K562 (cell line): ENCODE measurements around the gene MAP3K12. TPM values are rescaled to one million over a fixed set of nuclear protein-coding genes. Genes with fewer than 3 reads are reported as not detected.

Source experiments
- BRF1 ChIP-seq: IDR thresholded peaks from 3 replicates; pipeline ENCODE4 v1.6.1; 2011; ENCODE audit warnings: borderline replicate concordance, mild to moderate bottlenecking; ENCODE audit not compliant: insufficient read length; ENCODE audit errors: extremely low read depth
- E2F1 ChIP-seq: sonication (generic); formaldehyde crosslinking; IDR thresholded peaks from 2 replicates; pipeline ENCODE4 v1.8.1; 2023; ENCODE audit warnings: mild to moderate bottlenecking, missing genetic modification reagents, moderate library complexity
- EGR1 ChIP-seq: fragments of 450-650 bp; conservative IDR thresholded peaks from 2 replicates; pipeline ENCODE4 v1.6.1; 2017; ENCODE audit warnings: mild to moderate bottlenecking
- GATAD2A ChIP-seq: fragments of 450-650 bp; IDR thresholded peaks from 2 replicates; pipeline ENCODE4 v1.6.1; 2017
- JUN ChIP-seq, 2 experiments: sonication (generic) in 1 of 2; formaldehyde crosslinking in 1 of 2; IDR thresholded peaks; 2 replicates each; pipeline versions ENCODE4 v1.6.1 to v1.8.0; 2012 to 2022; ENCODE audit warnings: borderline replicate concordance in 2 of 2, mild to moderate bottlenecking in 2 of 2, improper control_type of control experiment in 1 of 2, low read depth in 1 of 2, low read length in 1 of 2, missing genetic modification reagents in 1 of 2
- MAFK ChIP-seq: IDR thresholded peaks from 2 replicates; pipeline ENCODE4 v1.6.1; 2011; ENCODE audit warnings: low read length, improper control_type of control experiment
- MEF2D ChIP-seq: conservative IDR thresholded peaks from 2 replicates; pipeline ENCODE4 v1.6.1; 2016; ENCODE audit warnings: low read depth, missing genetic modification characterization, missing compliant biosample characterization
- MTA1 ChIP-seq: fragments of 450-650 bp; IDR thresholded peaks from 2 replicates; pipeline ENCODE4 v1.6.1; 2017; ENCODE audit warnings: borderline replicate concordance
- NONO ChIP-seq, 2 experiments: fragments of 200-400 bp in 1 of 2; fragments of 450-650 bp in 1 of 2; formaldehyde crosslinking in 1 of 2; IDR thresholded peaks; 2 replicates each; pipeline ENCODE4 v1.6.1; 2017; ENCODE audit warnings: low read depth in 2 of 2, mild to moderate bottlenecking in 2 of 2, moderate library complexity in 2 of 2, low read length in 1 of 2
- PHTF2 ChIP-seq: fragments of 250-450 bp; sonication (Bioruptor Pico); IDR thresholded peaks from 2 replicates; pipeline ENCODE4 v1.5.0; 2021; ENCODE audit warnings: mild to moderate bottlenecking
- PML ChIP-seq: IDR thresholded peaks from 2 replicates; pipeline ENCODE4 v1.6.1; 2012; ENCODE audit warnings: low read length, inconsistent platforms
- RBM22 ChIP-seq: fragments of 200-400 bp; formaldehyde crosslinking; IDR thresholded peaks from 2 replicates; pipeline ENCODE4 v1.6.1; 2018; ENCODE audit warnings: low read length, low read depth; ENCODE audit not compliant: poor library complexity, severe bottlenecking
- ZBTB11 ChIP-seq, 3 experiments: fragments of 200-800 bp in 1 of 3; fragments of 250-450 bp in 1 of 3; fragments of 450-650 bp in 1 of 3; sonication (Bioruptor Pico) in 1 of 3; sonication (Bioruptor generic) in 1 of 3; formaldehyde crosslinking in 1 of 3; IDR thresholded peaks; 2 replicates each; pipeline versions ENCODE4 v1.6.1 to v1.8.0; 2016 to 2022; ENCODE audit warnings: mild to moderate bottlenecking in 2 of 3, missing genetic modification characterization in 2 of 3, missing compliant biosample characterization in 1 of 3, moderate library complexity in 1 of 3
- ZNF140 ChIP-seq: fragments of 250-450 bp; sonication (Bioruptor Pico); IDR thresholded peaks from 2 replicates; pipeline ENCODE4 v1.8.0; 2021; ENCODE audit warnings: moderate library complexity, mild to moderate bottlenecking, inconsistent platforms
- ZNF277 ChIP-seq: fragments of 250-450 bp; sonication (Bioruptor Pico); IDR thresholded peaks from 2 replicates; pipeline ENCODE4 v1.8.0; 2022; ENCODE audit warnings: inconsistent platforms, mild to moderate bottlenecking, moderate library complexity, borderline replicate concordance
- polyA plus RNA-seq, 8 experiments: library from polyadenylated mRNA; depleted of rRNA in 4 of 8; stranded (reverse) in 5 of 8; unstranded in 3 of 8; fragments of >200 nt; fragmentation: Nextera tagmentation in 2 of 8; fragmentation: Illumina TruSeq in 1 of 8; extraction: Ambion mirVana in 2 of 8; extraction: Trizol in 1 of 8; gene quantifications; 2 replicates each; pipeline versions ENCODE4 v1.2.1 to v1.2.3, GENCODE V29; 2011 to 2014; ENCODE audit warnings: inconsistent platforms in 1 of 8, missing spikeins in 1 of 8
- total RNA-seq, 7 experiments: library from RNA; depleted of rRNA in 6 of 7; stranded (reverse); fragments of >200 nt in 6 of 7; fragmentation: Illumina TruSeq in 2 of 7; extraction: Trizol in 2 of 7; gene quantifications; 2 replicates each; pipeline versions ENCODE4 v1.2.1 to v1.2.3, GENCODE V29; 2011 to 2021; ENCODE audit warnings: low replicate concordance in 1 of 7
- TF ChIP-seq, protein P1 (sequence below): fragments of 250-450 bp; sonication (Bioruptor Pico); IDR thresholded peaks from 2 replicates; pipeline ENCODE4 v1.9.0; 2021; ENCODE audit warnings: mild to moderate bottlenecking, inconsistent platforms
- TF ChIP-seq, protein P2 (sequence below): IDR thresholded peaks from 2 replicates; pipeline ENCODE4 v1.6.1; 2014; ENCODE audit warnings: antibody characterized with exemption

MAP3K12 gene
- total and polyA plus RNA-seq, 9 of the 15 experiments (the other 6 are each of a cell fraction or from before 2014, with no cell fraction given): 0.10 to 2.4 (median 1.6) TPM

GRCh38 chr12:53451661-53452158 is 47.5 kb downstream of the MAP3K12 start, which contains the start of gene PCBP2 (continued):
- TF ChIP-seq, protein P1, sequence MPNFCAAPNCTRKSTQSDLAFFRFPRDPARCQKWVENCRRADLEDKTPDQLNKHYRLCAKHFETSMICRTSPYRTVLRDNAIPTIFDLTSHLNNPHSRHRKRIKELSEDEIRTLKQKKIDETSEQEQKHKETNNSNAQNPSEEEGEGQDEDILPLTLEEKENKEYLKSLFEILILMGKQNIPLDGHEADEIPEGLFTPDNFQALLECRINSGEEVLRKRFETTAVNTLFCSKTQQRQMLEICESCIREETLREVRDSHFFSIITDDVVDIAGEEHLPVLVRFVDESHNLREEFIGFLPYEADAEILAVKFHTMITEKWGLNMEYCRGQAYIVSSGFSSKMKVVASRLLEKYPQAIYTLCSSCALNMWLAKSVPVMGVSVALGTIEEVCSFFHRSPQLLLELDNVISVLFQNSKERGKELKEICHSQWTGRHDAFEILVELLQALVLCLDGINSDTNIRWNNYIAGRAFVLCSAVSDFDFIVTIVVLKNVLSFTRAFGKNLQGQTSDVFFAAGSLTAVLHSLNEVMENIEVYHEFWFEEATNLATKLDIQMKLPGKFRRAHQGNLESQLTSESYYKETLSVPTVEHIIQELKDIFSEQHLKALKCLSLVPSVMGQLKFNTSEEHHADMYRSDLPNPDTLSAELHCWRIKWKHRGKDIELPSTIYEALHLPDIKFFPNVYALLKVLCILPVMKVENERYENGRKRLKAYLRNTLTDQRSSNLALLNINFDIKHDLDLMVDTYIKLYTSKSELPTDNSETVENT (CRISPR knock-in tag): peak; percentile 100
- peak; percentile 94 for TF ChIP-seq EGR1
- TF ChIP-seq NONO (IDR thresholded peaks at IDR 0.05; ENCODE audit: low read depth in 2 of 2, low read length in 1 of 2): peak in 1 of 2 experiments; percentile 49; a peak in 1 of 4 replicates
- TF ChIP-seq, protein P2, sequence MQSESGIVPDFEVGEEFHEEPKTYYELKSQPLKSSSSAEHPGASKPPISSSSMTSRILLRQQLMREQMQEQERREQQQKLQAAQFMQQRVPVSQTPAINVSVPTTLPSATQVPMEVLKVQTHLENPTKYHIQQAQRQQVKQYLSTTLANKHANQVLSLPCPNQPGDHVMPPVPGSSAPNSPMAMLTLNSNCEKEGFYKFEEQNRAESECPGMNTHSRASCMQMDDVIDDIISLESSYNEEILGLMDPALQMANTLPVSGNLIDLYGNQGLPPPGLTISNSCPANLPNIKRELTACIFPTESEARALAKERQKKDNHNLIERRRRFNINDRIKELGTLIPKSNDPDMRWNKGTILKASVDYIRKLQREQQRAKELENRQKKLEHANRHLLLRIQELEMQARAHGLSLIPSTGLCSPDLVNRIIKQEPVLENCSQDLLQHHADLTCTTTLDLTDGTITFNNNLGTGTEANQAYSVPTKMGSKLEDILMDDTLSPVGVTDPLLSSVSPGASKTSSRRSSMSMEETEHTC: no peak
- TF ChIP-seq MEF2D (tag): peak; percentile 54; the same call in 1 of the 2 replicates
- peak; percentile 35 to 92 (median 84); a peak in 5 of 6 replicates for TF ChIP-seq ZBTB11 (CRISPR knock-in tag; IDR thresholded peaks at IDR 0.05)
- TF ChIP-seq BRF1: no peak
- peak; percentile 39; the same call in 1 of the 2 replicates for TF ChIP-seq MTA1
- peak; percentile 43; the same call in 1 of the 2 replicates for TF ChIP-seq MAFK
- no peak for TF ChIP-seq ZNF140 (CRISPR knock-in tag)
- peak; percentile 27; the same call in 1 of the 2 replicates for TF ChIP-seq E2F1 (CRISPR knock-in tag)
- TF ChIP-seq PML: peak; percentile 38; the same call in 1 of the 2 replicates
- TF ChIP-seq GATAD2A: 0 out of 2 replicates have a peak, but pooled peaks have one; percentile 58
- no peak for TF ChIP-seq RBM22
- no peak for TF ChIP-seq PHTF2 (CRISPR knock-in tag)
- peak; percentile 77 for TF ChIP-seq JUN (IDR thresholded peaks at IDR 0.05; ENCODE audit: borderline replicate concordance, low read depth, low read length)
- 0 out of 2 replicates have a peak, but pooled peaks have one; percentile 21 for TF ChIP-seq JUN (CRISPR knock-in tag; IDR thresholded peaks at IDR 0.05; ENCODE audit: borderline replicate concordance)
- no peak for TF ChIP-seq ZNF277 (CRISPR knock-in tag)
